Measurements from ENCODE around the gene STYK1.
"Not testable (repeated sequence)": the region's sequence is repeated elsewhere in the genome, so short reads cannot be mapped to it uniquely, and the experiment has no call there.

The STYK1 gene

GRCh38 chr12:10689146-10689545 lies 15.3 kb upstream of the STYK1 start:
- no peak for DNase-seq (ENCODE audit: low read depth, low spot score)

GRCh38 chr12:10688042-10688441 lies 14.2 kb upstream of the STYK1 start:
- no peak for DNase-seq (ENCODE audit: low read depth, low spot score)

GRCh38 chr12:10672231-10672868 lies 1.5 kb downstream of the STYK1 start:
- DNase-seq (ENCODE audit: low read depth, low spot score) = no peak

DNA sequence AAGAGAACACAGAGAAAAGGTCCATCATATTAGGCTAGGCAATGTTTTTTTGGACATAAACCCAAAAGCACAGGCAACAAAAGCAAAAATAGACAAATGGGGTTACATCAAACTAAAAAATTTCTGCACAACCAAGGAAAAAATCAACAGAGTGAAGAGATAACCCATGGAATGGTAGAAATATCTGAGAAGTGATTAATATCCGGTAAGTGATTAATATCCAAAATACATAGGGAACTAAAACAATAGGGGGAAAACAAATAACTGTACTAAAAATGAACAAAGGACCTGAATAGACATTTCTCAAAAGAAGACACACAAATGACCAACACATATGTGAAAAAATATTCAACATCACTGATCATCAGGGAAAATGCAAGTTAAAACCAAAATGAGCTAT lies 4.3 kb downstream of the STYK1 start:
- no peak for DNase-seq (ENCODE audit: low read depth, low spot score)

GRCh38 chr12:10668526-10668925 lies 5.3 kb downstream of the STYK1 start:
- no peak for DNase-seq (ENCODE audit: low read depth, low spot score)

- DNase-seq (ENCODE audit: low read depth, low spot score) = no peak
These were observed 6.3 kb downstream of the STYK1 start for GRCh38 chr12:10667581-10667980.

DNA sequence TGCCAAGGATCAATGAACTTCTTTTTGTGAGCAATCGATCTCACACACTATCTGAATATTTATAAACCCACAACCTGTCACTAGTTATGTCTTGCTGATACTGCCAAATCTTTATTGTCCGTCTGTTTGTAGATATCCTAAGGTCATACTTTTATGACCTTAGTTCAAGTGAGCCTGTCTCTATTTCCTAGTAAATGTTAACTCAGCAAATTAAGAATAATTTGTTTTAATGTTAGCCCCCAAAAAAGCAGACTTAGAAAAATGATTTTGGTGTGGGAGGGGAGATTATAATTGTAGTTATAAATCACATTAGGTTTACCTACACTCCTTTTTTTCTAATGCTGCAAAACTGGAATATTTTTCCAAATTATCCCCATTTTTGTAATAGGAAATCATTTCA lies 9.4 kb downstream of the STYK1 start:
- no peak for DNase-seq (ENCODE audit: low read depth, low spot score)

GRCh38 chr12:10663869-10664268 lies 10.0 kb downstream of the STYK1 start:
- DNase-seq (ENCODE audit: low read depth, low spot score) = no peak

DNA sequence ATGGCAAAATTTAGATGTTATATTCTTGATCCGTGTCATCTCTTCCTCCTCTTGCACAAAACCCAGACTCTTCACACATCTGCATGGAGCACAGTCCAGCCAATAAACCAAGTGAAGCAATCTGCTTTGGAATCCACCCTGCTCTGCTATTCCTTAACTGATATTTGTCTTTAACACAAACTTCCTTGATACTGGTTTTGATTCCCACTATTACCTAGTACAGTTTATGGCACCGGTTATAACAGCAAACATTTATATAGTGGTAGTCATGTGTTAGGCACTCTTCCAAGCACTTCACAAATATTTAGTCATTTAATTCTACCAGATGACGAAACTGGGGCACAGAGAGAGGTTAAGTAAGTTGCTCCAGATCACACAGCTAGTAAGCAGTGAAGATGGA lies 12.5 kb downstream of the STYK1 start:
- DNase-seq (ENCODE audit: low read depth, low spot score) = no peak

DNA sequence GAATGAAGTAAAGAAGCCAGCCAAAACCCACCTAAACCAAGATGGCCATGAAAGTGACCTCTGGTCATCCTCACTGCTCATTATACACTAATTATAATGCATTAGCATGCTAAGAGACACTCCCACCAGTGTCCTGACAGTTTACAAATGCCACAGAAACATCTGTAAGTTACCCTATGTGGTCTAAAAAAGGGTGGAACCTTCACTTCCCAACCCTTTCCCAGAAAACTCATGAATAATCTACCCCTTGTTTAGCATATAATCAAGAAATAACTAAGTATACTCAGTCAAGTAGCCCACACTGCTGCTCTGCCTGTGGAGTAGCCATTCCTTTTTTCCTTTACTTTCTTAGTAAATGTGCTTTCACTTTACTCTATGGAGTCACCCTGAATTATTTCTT lies 19.8 kb downstream of the STYK1 start:
- DNase-seq (ENCODE audit: low read depth, low spot score) = no peak

DNA sequence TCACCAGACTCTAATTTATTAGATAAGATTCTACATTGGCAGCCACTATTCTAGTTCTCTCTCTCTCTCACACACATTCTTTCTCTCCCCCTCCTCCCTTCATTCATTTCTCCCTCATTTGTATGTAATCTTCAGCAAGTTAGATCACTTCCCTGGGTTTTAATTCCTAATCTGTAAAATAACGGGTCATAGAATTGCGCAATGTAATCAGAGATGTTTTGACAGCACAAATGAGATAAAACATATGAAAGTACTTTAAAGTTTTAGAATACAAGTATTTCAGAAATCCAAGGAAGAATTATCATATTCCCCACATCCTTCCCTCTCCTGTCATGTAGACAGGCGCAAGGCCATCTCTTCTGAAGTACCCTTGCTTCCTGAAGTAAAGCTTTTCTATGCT lies 21.7 kb downstream of the STYK1 start:
- DNase-seq (ENCODE audit: low read depth, low spot score) = no peak

DNA sequence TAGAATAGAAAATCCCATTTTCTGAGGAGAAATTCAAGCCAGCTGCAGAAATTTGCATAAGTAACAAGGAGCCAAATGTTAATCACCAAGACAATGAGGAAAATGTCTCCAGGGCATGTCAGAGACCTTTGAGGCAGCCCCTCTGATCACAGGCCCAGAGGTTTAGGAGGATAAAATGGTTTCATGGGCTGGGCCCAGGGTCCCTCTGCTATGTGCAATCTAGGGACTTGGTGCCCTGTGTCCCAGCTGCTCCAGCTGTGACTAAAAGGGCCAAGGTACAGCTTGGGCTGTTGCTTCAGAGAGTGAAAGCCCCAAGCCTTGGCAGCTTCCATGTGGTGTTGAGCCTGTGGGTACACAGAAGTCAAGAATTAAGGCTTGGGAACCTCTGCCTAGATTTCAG lies 27.3 kb downstream of the STYK1 start:
- DNase-seq (ENCODE audit: low read depth, low spot score) = not testable (repeated sequence)

DNA sequence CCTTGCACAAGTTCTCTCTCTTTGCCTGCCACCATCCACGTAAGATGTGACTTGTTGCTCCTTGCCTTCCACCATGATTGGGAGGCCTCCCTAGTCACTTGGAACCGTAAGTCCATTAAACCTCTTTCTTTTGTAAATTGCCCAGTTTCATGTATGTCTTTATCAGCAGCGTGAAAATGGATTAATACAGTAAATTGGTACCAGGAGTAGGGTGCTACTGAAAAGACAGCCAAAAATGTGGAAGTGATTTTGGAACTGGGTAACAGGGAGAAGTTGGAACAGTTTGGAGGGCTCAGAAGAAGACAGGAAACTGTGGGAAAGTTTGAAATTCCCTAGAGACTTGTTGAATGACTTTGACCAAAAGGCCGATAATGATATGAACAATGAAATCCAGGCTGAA lies 27.9 kb downstream of the STYK1 start:
- DNase-seq (ENCODE audit: low read depth, low spot score) = no peak

DNA sequence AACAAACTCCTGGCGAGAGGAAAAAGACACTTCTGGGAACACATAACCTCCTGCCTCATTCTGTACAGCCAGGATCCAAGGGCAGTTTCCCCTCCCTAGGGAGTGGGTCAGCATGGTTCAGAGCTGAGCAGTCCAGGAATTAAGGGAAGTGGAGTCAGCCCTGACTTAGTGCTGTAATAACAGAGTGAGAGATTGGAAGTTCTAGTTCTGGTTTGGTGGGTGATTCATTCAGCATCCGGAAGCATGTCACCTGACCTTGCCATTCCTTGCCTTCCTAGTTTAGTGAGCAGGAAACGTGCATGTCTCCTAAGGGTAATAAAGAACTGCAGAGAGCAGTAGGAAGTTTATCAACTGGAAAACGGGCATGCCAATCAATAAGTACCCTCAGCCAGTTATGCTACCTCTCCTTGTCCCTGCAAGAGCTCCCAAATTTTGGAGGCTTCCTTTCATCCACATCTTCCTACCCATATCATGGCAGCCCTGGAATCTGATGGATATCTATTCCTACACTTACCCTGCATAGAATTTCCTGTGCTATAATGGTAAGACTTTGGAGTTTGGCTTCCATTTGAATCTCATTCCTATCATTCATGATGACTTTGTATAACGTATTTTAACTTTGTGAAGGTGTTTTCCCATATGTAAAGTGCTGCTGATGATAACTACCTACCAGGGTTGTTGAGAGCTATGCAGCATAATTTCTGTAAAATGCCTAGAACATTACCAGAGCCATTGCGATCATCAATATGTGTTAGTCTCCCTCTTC lies 31.9 kb downstream of the STYK1 start:
- no peak for DNase-seq (ENCODE audit: low read depth, low spot score)

- no peak for DNase-seq (ENCODE audit: low read depth, low spot score)
These were observed 35.1 kb downstream of the STYK1 start for GRCh38 chr12:10638728-10639127.

DNA sequence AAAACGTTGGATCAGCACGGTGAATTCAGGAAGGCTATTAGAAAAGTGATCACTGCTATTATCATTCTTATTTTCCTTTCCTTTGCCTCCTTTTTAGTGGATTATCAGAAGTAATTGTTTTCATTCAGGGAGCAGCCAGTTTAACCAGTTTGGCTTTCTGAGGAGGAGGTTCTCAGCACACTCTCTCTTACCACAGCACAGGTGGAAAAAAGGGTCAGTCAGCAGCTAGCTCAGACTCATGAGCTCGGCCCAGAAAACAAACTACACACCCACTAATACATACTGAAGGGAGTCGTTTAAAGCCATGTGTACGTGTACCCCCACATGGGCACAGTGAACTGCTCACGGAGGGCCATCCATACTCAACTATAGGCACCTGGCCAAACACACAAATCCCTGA lies 37.2 kb downstream of the STYK1 start:
- DNase-seq (ENCODE audit: low read depth, low spot score) = no peak

DNA sequence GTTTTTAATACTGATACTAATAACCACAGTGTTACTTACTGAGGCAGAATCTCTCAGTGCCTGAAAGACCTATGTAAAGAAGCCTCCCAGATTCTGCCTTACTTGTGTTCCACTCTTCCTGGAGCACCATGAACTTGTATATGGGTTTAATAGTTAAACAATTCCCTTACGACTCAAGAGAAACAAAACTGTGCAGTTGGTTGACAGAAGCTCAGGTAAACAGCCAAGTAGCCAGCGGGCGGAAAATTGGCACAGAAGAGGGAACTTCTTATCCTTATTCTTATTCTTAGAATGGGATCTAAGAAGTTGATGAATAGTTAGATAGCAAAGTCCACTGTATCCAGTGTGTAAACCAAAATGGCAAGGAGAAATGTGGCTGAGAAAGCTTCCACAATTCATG lies 37.7 kb downstream of the STYK1 start:
- DNase-seq (ENCODE audit: low read depth, low spot score) = no peak

- no peak for DNase-seq (ENCODE audit: low read depth, low spot score)
These were observed 38.5 kb downstream of the STYK1 start for GRCh38 chr12:10635306-10635705.

DNA sequence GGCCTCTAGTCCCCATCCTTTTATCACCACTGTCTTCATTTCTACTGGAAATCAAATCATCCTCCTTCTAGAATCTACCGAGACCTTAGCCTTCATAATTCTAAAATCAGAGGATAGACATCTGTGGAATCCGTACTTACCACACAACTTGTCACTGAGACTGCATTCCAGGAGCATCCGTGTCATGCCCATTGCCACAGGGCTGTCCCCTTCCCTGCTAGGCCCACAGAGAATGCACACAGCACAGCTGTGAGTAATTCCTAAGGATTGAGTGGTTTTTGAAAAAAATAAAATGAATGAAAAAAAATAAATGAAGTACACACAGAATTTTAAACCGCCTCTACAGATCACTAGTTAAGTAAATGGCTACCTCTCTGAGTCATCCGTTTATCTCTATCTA lies 39.4 kb downstream of the STYK1 start:
- no peak for DNase-seq (ENCODE audit: low read depth, low spot score)

GRCh38 chr12:10633541-10633940 lies 40.3 kb downstream of the STYK1 start:
- DNase-seq (ENCODE audit: low read depth, low spot score) = no peak

- no peak for DNase-seq (ENCODE audit: low read depth, low spot score)
These were observed 41.6 kb downstream of the STYK1 start for GRCh38 chr12:10632226-10632625.

- no peak for DNase-seq (ENCODE audit: low read depth, low spot score)
These were observed 49.2 kb downstream of the STYK1 start for GRCh38 chr12:10624605-10625004.

DNA sequence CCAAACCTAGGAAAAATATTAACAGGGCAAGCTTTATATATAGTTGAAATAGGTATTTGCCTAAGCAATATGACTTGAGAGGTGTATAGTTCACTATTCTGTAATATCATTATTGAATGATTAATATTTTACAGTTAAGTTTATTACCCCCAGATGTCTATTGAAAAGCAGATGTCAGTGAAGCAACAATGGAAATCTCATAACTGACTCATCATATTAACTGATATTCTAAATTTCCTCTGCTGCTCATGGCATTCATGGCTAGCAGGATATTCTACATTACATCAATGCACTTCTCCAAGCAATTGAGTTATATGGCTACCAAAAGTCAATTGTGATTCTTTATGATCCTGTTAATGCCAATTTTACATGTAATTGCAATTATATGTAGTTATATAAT lies 50.7 kb downstream of the STYK1 start:
- no peak for DNase-seq (ENCODE audit: low read depth, low spot score)

- no peak for DNase-seq (ENCODE audit: low read depth, low spot score)
These were observed 52.6 kb downstream of the STYK1 start for GRCh38 chr12:10621278-10621677.

Data from iPS DF 19.7 (cell line).